ENCODE measurements around the gene RAB11FIP5. TPM values are rescaled to one million over a fixed set of nuclear protein-coding genes. Genes with fewer than 3 reads are reported as not detected.

RAB11FIP5 gene
- polyA plus RNA-seq, 4 donors = 5.1 to 37.3 (median 8.3) TPM

- H3K4me1 ChIP-seq (ENCODE audit: control insufficient read depth in 3 of 3, insufficient read depth in 2 of 3, low read depth in 1 of 3, low read length in 2 of 3) = peaks cover 0 to 16% (median 6%) of the 10 kb centered on the region in 3 donors
- H3K27me3 ChIP-seq (ENCODE audit: control insufficient read depth in 3 of 3, insufficient read depth in 3 of 3, low read length in 3 of 3) = no peaks in the 10 kb centered on the region
- H3K27ac ChIP-seq (ENCODE audit: low read depth in 1 of 3, low read length in 2 of 3) = no peak overlapping the region
- WGBS, 3 donors = 83 to 91% (median 84%) methylated on average over 10 of the region's 10 CpGs
- no peak for FAIRE-seq
- DNase-seq = no peak
- no peak overlapping the region for H3K4me3 ChIP-seq (ENCODE audit: low read depth in 1 of 3, low read length in 3 of 3)
- no peaks in the 10 kb centered on the region for H3K9me3 ChIP-seq (ENCODE audit: control insufficient read depth in 2 of 2, insufficient read depth in 1 of 2, low read depth in 1 of 2, low read length in 1 of 2)
- peaks cover 0 to 14% (median 3%) of the 10 kb centered on the region in 3 donors for H3K36me3 ChIP-seq (ENCODE audit: control insufficient read depth in 3 of 3, insufficient read depth in 2 of 3, low read depth in 1 of 3, low read length in 3 of 3)
These were observed 83.9 kb downstream of the RAB11FIP5 start for GRCh38 chr2:73028841-73029240.

GRCh38 chr2:73027340-73027739 is 85.4 kb downstream of the RAB11FIP5 start:
- Histone ChIP-seq H3K27me3 (ENCODE audit: control insufficient read depth in 3 of 3, insufficient read depth in 3 of 3, low read length in 3 of 3) (no peaks in the 10 kb centered on the region), H3K9me3 (ENCODE audit: control insufficient read depth in 2 of 2, insufficient read depth in 1 of 2, low read depth in 1 of 2, low read length in 1 of 2) (no peaks in the 10 kb centered on the region), H3K4me1 (ENCODE audit: control insufficient read depth in 3 of 3, insufficient read depth in 2 of 3, low read depth in 1 of 3, low read length in 2 of 3) (peaks cover 0 to 13% (median 6%) of the 10 kb centered on the region in 3 donors), H3K36me3 (ENCODE audit: control insufficient read depth in 3 of 3, insufficient read depth in 2 of 3, low read depth in 1 of 3, low read length in 3 of 3) (peaks cover 0 to 18% (median 5%) of the 10 kb centered on the region in 3 donors), H3K4me3 (ENCODE audit: low read depth in 1 of 3, low read length in 3 of 3) (no peak overlapping the region), H3K27ac (ENCODE audit: low read depth in 1 of 3, low read length in 2 of 3) (no peak overlapping the region)
- WGBS, 3 donors = 27 to 94% (median 82%) methylated on average over 1 of the region's 1 CpG
- FAIRE-seq = no peak
- no peak for DNase-seq

DNA sequence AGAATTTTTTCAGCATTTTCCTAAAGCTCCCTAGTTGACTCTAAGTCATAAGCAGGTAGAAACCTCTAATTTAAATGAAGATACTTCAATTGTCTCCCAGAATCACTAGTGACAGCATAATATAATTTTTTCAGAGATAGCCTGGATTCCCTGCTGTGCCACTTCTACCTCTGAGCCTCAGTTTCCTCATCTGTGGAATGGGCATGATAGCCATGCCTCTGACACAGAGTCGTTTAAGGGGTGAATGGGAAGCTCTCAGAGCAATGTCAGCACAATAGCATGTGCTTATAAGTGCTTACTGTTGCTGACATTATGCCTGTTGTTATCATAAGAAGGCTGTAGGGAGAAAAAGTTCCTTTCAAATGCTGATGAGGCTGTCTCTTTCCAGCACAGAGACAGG is 89.3 kb downstream of the RAB11FIP5 start:
- H3K27me3 ChIP-seq (ENCODE audit: control insufficient read depth in 3 of 3, insufficient read depth in 3 of 3, low read length in 3 of 3) = no peaks in the 10 kb centered on the region
- H3K9me3 ChIP-seq (ENCODE audit: control insufficient read depth in 2 of 2, insufficient read depth in 1 of 2, low read depth in 1 of 2, low read length in 1 of 2) = no peaks in the 10 kb centered on the region
- DNase-seq = no peak
- H3K36me3 ChIP-seq (ENCODE audit: control insufficient read depth in 3 of 3, insufficient read depth in 2 of 3, low read depth in 1 of 3, low read length in 3 of 3) = peaks cover 0 to 35% (median 12%) of the 10 kb centered on the region in 3 donors
- no peak for FAIRE-seq
- 70 to 87% (median 83%) methylated on average over 1 of the region's 1 CpG for WGBS, 3 donors
- no peak overlapping the region for H3K4me3 ChIP-seq (ENCODE audit: low read depth in 1 of 3, low read length in 3 of 3)
- H3K27ac ChIP-seq (ENCODE audit: low read depth in 1 of 3, low read length in 2 of 3) = no peak overlapping the region
- H3K4me1 ChIP-seq (ENCODE audit: control insufficient read depth in 3 of 3, insufficient read depth in 2 of 3, low read depth in 1 of 3, low read length in 2 of 3) = no peaks in the 10 kb centered on the region

Other genes with a start within 250 kb of the RAB11FIP5 start
- 10 to 100 TPM; 40.6 to 50.0 (median 44.4) TPM for gene SPR, start 225.5 kb downstream of the RAB11FIP5 start, polyA plus RNA-seq
- gene EMX1, start 195.4 kb downstream of the RAB11FIP5 start, polyA plus RNA-seq = 1 to 10 TPM in 2 of 4 donors, under 1 TPM in 2; 0.13 to 4.9 (median 1.0) TPM
- gene SFXN5, start 41.2 kb downstream of the RAB11FIP5 start, polyA plus RNA-seq = 10 to 100 TPM in 2 of 4 donors, 1 to 10 TPM in 2; 5.4 to 28.5 (median 9.8) TPM
- gene NOTO, start 89.6 kb upstream of the RAB11FIP5 start, polyA plus RNA-seq = not detected
- gene SMYD5, start 101.3 kb upstream of the RAB11FIP5 start, polyA plus RNA-seq = 10 to 100 TPM in 2 of 4 donors, 1 to 10 TPM in 2; 3.1 to 26.2 (median 10.7) TPM
- gene PRADC1, start 120.3 kb upstream of the RAB11FIP5 start, polyA plus RNA-seq = 100 to 1,000 TPM in 1 of 4 donors, 10 to 100 TPM in 3; 11.9 to 113 (median 46.4) TPM
- gene CCT7, start 121.4 kb upstream of the RAB11FIP5 start, polyA plus RNA-seq = 100 to 1,000 TPM; 120 to 196 (median 143) TPM
- 1 to 10 TPM in 2 of 4 donors, under 1 TPM in 2; 0.54 to 2.1 (median 1.0) TPM for gene FBXO41, start 171.5 kb upstream of the RAB11FIP5 start, polyA plus RNA-seq
- under 1 TPM in 2 of 4 donors, not detected in 2; 0.01 to 0.04 TPM for gene EGR4, start 180.6 kb upstream of the RAB11FIP5 start, polyA plus RNA-seq